ENCODE data around the gene GPR37.

- TF ChIP-seq CTCF (IDR thresholded peaks at IDR 0.05): no peak
- no peak for TF ChIP-seq POLR2A (IDR thresholded peaks at IDR 0.05)
Observed at GRCh38 chr7:124801330-124801895, 35.8 kb upstream of the GPR37 start.

All from transverse colon (tissue), 3 donors.